Stimulated activated CD4-positive, alpha-beta T cell treated with anti-CD3 and anti-CD28 coated beads, Interleukin-4, amount 100 ng/mL, for 1 hour (primary cell): ENCODE results near the gene FERMT3.
A peak's percentile ranks its signal among the peaks of the same experiment; 100 is the strongest.

Experiments
- DNase-seq: peaks from one replicate; pipeline ENCODE4 v3.0.0-alpha.2; 2020

Gene FERMT3

DNA sequence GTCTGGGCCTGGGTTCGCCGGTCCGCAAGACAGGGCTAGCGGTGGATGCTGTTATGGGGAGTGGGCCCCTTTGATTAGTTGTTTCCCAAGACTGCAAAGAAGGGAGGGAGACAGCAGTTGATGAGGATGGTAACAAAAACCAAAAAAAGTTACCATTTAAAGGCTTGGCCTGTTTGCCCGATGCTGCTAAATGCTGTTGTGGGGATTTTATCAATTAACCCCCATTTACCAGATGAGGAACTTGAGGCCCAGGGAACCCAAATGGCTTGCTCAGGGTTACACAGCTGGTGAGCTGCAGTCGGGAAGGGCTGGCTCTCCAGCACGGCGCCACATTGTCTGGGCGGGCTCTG is 16.1 kb downstream of the FERMT3 start:
- DNase-seq = no peak

GRCh38 chr11:64223001-64223651 is 16.6 kb downstream of the FERMT3 start:
- no peak for DNase-seq

DNA sequence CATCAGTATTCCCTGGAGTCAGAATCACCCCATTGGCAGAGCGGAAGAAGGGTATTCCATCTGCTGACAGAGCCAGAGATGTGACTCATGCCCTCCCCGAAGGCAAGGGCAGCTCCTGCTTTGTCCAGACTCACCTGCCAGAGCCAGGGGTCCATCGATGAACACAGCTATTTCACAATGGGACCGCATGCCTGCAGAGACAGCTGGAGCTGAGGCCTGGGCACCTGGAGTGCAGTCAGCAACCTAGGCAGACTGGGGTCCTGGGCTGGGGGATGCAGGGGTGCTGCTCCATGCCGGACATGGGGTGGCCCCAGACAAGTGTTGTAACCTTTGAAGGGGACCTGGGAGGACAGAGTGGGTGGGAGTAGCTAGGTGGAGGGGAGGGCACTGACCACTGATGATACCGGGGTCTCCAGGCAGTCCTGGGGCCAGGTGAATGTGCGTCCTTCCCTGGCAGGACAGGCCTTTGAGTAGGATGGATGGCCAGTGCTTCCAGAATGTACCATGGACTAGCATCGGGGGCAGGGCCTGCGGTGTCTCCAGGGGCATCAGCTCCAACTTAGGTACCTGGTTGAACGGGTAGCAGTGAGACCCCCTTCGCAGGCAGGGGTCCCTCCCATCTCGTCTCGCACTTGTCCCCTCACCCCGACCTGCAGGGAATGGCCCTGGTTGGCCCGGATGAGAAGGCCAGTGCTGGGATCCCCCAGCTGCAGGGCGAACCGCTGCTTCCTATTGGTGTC is 17.8 kb downstream of the FERMT3 start:
- no peak for DNase-seq

- no peak for DNase-seq
Measured at GRCh38 chr11:64224891-64225607, 18.5 kb downstream of the FERMT3 start.

- DNase-seq = peak; percentile 95
Measured at GRCh38 chr11:64225608-64226506, 19.3 kb downstream of the FERMT3 start, which contains the start of the genes NUDT22 and TRPT1. TSS of gene NUDT22 (plus strand) at chr11:64226274. CDS start at chr11:64226653, 379 bp downstream. TSS of gene TRPT1 (minus strand) at chr11:64226186. CDS start at chr11:64225860, 326 bp downstream.

GRCh38 chr11:64226507-64227051 is 20.1 kb downstream of the FERMT3 start:
- DNase-seq = peak; percentile 51

- DNase-seq = no peak
Measured at GRCh38 chr11:64227405-64227956, 21.0 kb downstream of the FERMT3 start.

GRCh38 chr11:64229090-64229743 is 22.7 kb downstream of the FERMT3 start:
- DNase-seq = no peak

GRCh38 chr11:64229744-64230170 is 23.2 kb downstream of the FERMT3 start:
- DNase-seq = no peak

DNA sequence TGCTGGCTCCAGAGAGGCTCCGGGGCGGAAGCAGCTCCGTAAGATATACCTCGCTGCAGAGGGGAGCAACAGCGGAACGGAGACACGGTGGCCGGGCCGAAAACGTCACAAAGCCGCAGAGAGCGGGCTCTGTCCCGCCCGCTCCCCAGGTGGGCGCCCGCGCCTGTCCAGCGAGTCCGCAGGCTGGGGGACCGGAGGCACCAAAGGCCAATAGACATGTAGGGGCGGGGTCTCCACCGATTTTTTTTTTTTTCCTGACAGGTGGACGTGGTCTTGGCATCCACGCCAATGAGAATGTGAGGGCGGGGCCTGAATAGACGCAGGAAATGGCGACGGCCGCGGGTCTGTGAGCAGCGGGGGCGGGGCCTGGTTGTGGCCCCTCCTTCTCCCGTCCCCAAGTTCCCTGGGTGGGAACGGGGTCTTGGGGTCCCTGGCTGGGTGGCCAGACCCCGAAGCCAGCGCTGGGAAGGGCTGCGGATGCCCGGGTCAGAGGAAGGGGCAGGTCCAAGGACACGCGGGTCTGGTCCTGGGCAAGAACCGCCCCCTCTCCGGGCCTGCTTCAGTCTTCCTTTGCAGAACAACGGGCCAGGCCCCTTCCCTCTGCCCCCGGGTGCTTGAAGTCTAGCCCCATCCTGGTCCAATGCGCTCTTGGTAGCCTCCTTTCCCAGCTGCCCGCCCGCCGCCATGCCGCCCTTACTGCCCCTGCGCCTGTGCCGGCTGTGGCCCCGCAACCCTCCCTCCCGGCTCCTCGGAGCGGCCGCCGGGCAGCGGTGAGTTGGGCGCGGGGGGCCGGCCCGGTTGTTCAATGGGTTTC is 23.9 kb downstream of the FERMT3 start, which contains the start of gene DNAJC4:
TSS of gene DNAJC4 (plus strand) at position 378 of the 814 bp plus-strand sequence. CDS start at position 685, 307 bp downstream.
- DNase-seq = peak; percentile 87

DNA sequence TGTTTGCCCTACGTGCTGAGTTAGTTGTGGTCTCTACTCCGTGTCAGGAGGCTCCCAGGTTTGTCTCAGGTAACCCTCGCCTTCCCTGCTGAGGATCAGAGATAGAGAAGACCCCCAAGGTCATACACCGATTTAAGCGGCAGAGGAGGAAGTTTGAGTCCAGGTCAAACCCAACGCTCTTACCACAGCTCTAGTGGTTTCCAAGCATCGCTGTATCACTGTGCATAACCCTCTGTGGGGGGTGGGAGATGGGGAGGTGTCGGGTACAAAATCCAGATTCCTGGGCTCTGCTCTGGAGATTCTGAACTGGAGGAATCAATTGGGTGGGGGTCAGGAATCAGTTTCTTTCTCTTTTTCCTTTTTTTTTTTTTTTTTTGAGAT is 24.5 kb downstream of the FERMT3 start:
- DNase-seq = no peak

DNA sequence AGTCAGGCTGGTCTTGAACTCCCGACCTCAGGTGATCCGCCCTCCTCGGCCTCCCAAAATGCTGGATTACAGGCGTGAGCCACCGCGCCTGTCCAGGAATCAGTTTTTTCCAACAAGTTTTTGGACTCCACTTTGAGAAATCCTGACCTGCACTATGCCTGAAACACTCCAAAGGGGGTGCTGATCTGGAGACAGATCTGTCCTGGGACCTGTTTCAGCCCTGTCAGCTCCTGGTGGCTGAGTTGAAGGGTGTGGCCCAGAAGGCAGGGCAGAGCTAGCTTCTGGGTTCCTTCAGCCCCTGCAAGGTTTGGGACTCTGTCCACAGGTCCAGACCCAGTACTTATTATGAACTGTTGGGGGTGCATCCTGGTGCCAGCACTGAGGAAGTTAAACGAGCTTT is 25.0 kb downstream of the FERMT3 start:
- no peak for DNase-seq

GRCh38 chr11:64232182-64232966 is 25.9 kb downstream of the FERMT3 start:
- DNase-seq = no peak

DNA sequence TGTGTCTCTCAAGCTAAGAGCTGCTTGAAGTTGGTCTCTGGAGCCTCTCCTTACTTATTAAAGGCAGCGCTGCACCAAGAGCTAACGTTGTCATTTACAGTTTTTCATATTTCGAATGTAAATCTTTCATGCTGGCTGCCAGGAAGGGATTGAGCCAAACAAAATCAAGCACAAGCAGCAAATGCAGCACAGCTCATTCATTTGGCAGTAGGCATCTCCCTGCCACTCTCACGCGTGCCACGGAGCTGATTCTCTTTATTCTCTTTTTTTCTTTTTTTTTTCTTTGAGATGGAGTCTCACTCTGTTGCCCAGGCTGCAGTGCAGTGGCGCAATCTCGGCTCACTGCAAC is 26.4 kb downstream of the FERMT3 start:
- DNase-seq = no peak

DNA sequence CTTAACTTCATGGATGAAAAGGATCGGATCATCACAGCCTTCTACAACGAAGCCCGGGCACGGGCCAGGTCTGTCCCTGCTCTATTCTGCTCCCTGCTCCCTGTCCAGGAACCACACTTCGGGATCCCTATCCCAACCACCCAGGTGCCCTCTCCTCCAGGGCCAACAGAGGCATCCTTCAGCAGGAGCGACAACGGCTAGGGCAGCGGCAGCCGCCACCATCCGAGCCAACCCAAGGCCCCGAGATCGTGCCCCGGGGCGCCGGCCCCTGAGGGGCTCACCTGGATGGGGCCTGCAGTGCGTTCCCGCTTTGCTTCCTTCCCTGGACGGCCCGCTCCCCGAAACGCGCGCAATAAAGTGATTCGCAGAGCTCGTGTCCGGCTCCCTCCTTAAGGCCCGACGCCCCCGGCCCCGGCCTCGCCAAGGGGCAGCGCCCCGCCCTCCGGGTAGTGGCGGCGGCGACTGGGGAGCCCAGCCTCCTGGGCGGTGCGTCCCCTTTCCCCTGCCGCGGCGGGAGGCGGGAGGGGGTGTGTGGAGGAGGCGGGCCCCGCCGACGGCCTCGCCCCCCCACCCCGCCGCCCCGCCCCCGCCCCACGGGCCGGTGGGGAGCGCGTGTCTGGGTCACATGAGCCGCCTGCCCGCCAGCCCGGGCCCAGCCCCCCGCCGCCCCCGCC is 27.5 kb downstream of the FERMT3 start, which contains the start of gene VEGFB:
TSS of gene VEGFB (plus strand) at position 672 of the 674 bp plus-strand sequence. CDS start 250 bp downstream, outside the sequence.
- peak; percentile 72 for DNase-seq

DNA sequence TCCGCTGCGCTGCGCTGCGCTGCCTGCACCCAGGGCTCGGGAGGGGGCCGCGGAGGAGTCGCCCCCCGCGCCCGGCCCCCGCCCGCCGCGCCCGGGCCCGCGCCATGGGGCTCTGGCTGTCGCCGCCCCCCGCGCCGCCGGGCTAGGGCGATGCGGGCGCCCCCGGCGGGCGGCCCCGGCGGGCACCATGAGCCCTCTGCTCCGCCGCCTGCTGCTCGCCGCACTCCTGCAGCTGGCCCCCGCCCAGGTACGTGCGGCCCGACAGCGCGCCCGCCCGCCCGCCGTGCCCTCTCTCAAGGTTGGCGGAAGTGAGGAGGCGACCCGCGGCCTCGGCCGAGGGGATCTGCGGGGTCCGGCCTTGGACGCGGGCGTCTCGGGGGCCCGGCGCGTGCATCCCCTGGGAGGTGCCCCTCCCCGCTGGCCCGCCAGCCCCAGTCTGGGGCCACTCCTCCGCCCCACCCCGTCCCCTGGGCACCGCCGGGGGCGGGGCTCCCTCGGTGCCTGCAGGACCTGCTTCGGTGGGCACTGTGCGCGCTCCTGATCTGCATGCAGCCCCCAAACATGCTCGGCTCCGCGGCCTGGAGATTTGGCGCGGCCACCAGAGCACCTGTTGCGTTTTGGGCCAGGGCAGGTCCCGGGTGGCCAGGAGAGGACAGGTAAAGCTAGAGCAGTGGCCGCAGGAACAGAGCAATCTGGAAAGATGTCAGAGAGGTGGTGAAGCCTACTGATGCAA is 28.3 kb downstream of the FERMT3 start:
- DNase-seq = peak; percentile 55

DNA sequence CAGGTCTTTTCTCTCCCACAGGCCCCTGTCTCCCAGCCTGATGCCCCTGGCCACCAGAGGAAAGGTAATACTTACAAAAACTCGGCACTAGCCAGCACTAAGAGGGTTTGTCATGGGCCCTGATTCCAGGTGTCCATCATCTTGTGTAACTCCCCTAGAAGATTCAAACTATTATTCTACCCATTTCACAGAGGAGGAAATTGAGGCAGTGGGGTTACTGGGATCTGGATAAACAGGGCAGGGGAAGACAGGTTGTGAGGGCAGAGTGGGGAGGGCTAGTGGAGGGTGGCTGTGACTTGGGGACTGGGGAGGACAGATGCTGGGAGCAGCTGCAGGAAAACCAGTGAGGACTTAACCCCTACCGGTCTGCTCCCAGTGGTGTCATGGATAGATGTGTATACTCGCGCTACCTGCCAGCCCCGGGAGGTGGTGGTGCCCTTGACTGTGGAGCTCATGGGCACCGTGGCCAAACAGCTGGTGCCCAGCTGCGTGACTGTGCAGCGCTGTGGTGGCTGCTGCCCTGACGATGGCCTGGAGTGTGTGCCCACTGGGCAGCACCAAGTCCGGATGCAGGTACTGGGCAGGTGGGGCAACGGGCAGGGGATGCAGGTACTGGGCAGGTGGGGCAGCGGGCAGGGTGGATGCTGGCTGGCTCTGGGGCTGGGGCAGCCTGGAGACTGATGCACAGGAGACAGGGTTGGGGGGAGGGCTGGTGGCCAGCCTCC is 29.1 kb downstream of the FERMT3 start:
- no peak for DNase-seq
